ENCODE measurements around the gene CADM1. TPM values are rescaled to one million over a fixed set of nuclear protein-coding genes. Genes with fewer than 3 reads are reported as not detected.

The CADM1 gene
- total and polyA plus RNA-seq, 8 donors = 0.58 to 29.7 (median 5.3) TPM

- Histone ChIP-seq H3K36me3 (no peaks in the 10 kb centered on the region), H3K9me3 (no peaks in the 10 kb centered on the region), H3K27ac (peak overlapping the region; percentile 66 to 87 (median 81)), H3K4me1 (peaks cover 9 to 49% (median 38%) of the 10 kb centered on the region in 4 donors), H3K4me3 (peak overlapping the region; percentile 65 to 79 (median 68)), H3K27me3 (peaks cover 0 to 53% (median 21%) of the 10 kb centered on the region in 3 donors)
- WGBS, 5 donors = 1 to 4% (median 1%) methylated on average over 15 to 77 of the region's 77 CpGs
- DNase-seq = peak; percentile 69 to 88
- TF ChIP-seq POLR2AphosphoS5 (IDR thresholded peaks at IDR 0.05) (no peak), CTCF (IDR thresholded peaks at IDR 0.05) (peak in 3 of 7 experiments; percentile 19 to 39 (median 37))
- intact Hi-C loops (cut with DNase I; ENCODE audit: low total_unique reads) = no loop called here
Measured at GRCh38 chr11:115503083-115503885, 931 bp downstream of the CADM1 start.

- 1 to 3% (median 1%) methylated on average over 15 to 30 of the region's 30 CpGs for WGBS, 5 donors
- Histone ChIP-seq H3K4me1 (peaks cover 9 to 49% (median 38%) of the 10 kb centered on the region in 4 donors), H3K4me3 (peak overlapping the region; percentile 65 to 79 (median 68)), H3K9me3 (no peaks in the 10 kb centered on the region), H3K27ac (peak overlapping the region in 4 of 5 donors; percentile 66 to 87 (median 82)), H3K27me3 (peaks cover 0 to 53% (median 21%) of the 10 kb centered on the region in 3 donors), H3K36me3 (no peaks in the 10 kb centered on the region)
- TF ChIP-seq POLR2AphosphoS5 (IDR thresholded peaks at IDR 0.05) = no peak
- TF ChIP-seq EP300 (IDR thresholded peaks at IDR 0.05) = no peak
- TF ChIP-seq POLR2A (IDR thresholded peaks at IDR 0.05) = no peak
- no peak for TF ChIP-seq CTCF (IDR thresholded peaks at IDR 0.05)
- DNase-seq = no peak
- intact Hi-C loops (cut with DNase I; ENCODE audit: low total_unique reads) = no loop called here
Measured at GRCh38 chr11:115502636-115503082, 1.6 kb downstream of the CADM1 start.

- TF ChIP-seq CTCF (IDR thresholded peaks at IDR 0.05) (no peak), POLR2A (IDR thresholded peaks at IDR 0.05) (no peak), POLR2AphosphoS5 (IDR thresholded peaks at IDR 0.05) (no peak), EP300 (IDR thresholded peaks at IDR 0.05) (no peak)
- DNase-seq = peak in 1 of 2 donors; percentile 67
- 14 to 20% (median 15%) methylated on average over 22 of the region's 22 CpGs for WGBS, 5 donors
- peaks cover 9 to 49% (median 38%) of the 10 kb centered on the region in 4 donors for H3K4me1 ChIP-seq
- peaks cover 0 to 53% (median 21%) of the 10 kb centered on the region in 3 donors for H3K27me3 ChIP-seq
- intact Hi-C loops (cut with DNase I; ENCODE audit: low total_unique reads) = no loop called here
- H3K36me3 ChIP-seq = no peaks in the 10 kb centered on the region
- H3K9me3 ChIP-seq = no peaks in the 10 kb centered on the region
- no peak overlapping the region for H3K27ac ChIP-seq
- H3K4me3 ChIP-seq = peak overlapping the region; percentile 65 to 79 (median 68)
Measured at GRCh38 chr11:115501893-115502589, 2.2 kb downstream of the CADM1 start.

- Histone ChIP-seq H3K9me3 (no peaks in the 10 kb centered on the region), H3K36me3 (no peaks in the 10 kb centered on the region), H3K27me3 (peaks cover 0 to 53% (median 21%) of the 10 kb centered on the region in 3 donors), H3K27ac (no peak overlapping the region), H3K4me3 (peak overlapping the region in 2 of 4 donors; percentile 69 to 79), H3K4me1 (peaks cover 9 to 49% (median 38%) of the 10 kb centered on the region in 4 donors)
- DNase-seq = no peak
- WGBS, 5 donors = 64 to 68% (median 65%) methylated on average over 8 of the region's 8 CpGs
- TF ChIP-seq CTCF (IDR thresholded peaks at IDR 0.05) (no peak), EP300 (IDR thresholded peaks at IDR 0.05) (no peak), POLR2AphosphoS5 (IDR thresholded peaks at IDR 0.05) (no peak), POLR2A (IDR thresholded peaks at IDR 0.05) (no peak)
- intact Hi-C loops (cut with DNase I; ENCODE audit: low total_unique reads) = no loop called here
Measured at GRCh38 chr11:115501502-115501892, 2.7 kb downstream of the CADM1 start.

Data from stomach (tissue), 9 donors.